Measurements from ENCODE around the gene ARFGEF3. TPM values are rescaled to one million over a fixed set of nuclear protein-coding genes. Genes with fewer than 3 reads are reported as not detected.

Gene ARFGEF3
- total RNA-seq, 1 donor from 2014 or later = 2.6 TPM

- DNase-seq (ENCODE audit: low spot score) = no peak
Measured at GRCh38 chr6:138161088-138161337, 726 bp upstream of the ARFGEF3 start.

GRCh38 chr6:138162111-138162954 lies 594 bp downstream of the ARFGEF3 start:
- DNase-seq (ENCODE audit: low spot score) = no peak

GRCh38 chr6:138162955-138163575 lies 1.3 kb downstream of the ARFGEF3 start:
- DNase-seq (ENCODE audit: low spot score) = no peak

- no peak for DNase-seq (ENCODE audit: low spot score)
Measured at GRCh38 chr6:138175596-138175995, 13.9 kb downstream of the ARFGEF3 start.

GRCh38 chr6:138176652-138177232 lies 15.0 kb downstream of the ARFGEF3 start:
- DNase-seq (ENCODE audit: low spot score) = no peak

- DNase-seq (ENCODE audit: low spot score) = no peak
Measured at GRCh38 chr6:138182939-138183789, 21.4 kb downstream of the ARFGEF3 start.

GRCh38 chr6:138183790-138184134 lies 22.0 kb downstream of the ARFGEF3 start:
- no peak for DNase-seq (ENCODE audit: low spot score)

- DNase-seq (ENCODE audit: low spot score) = no peak
Measured at GRCh38 chr6:138184230-138184629, 22.5 kb downstream of the ARFGEF3 start.

- no peak for DNase-seq (ENCODE audit: low spot score)
Measured at GRCh38 chr6:138187156-138187555, 25.4 kb downstream of the ARFGEF3 start.

GRCh38 chr6:138188278-138188941 lies 26.7 kb downstream of the ARFGEF3 start:
- DNase-seq (ENCODE audit: low spot score) = no peak

GRCh38 chr6:138194287-138194686 lies 32.5 kb downstream of the ARFGEF3 start:
- DNase-seq (ENCODE audit: low spot score) = no peak

- no peak for DNase-seq (ENCODE audit: low spot score)
Measured at GRCh38 chr6:138196122-138196738, 34.5 kb downstream of the ARFGEF3 start.

- DNase-seq (ENCODE audit: low spot score) = no peak
Measured at GRCh38 chr6:138197570-138197969, 35.8 kb downstream of the ARFGEF3 start.

GRCh38 chr6:138198430-138199091 lies 36.8 kb downstream of the ARFGEF3 start:
- DNase-seq (ENCODE audit: low spot score) = no peak

- no peak for DNase-seq (ENCODE audit: low spot score)
Measured at GRCh38 chr6:138201836-138202235, 40.1 kb downstream of the ARFGEF3 start.

GRCh38 chr6:138203315-138203714 lies 41.6 kb downstream of the ARFGEF3 start:
- no peak for DNase-seq (ENCODE audit: low spot score)

- DNase-seq (ENCODE audit: low spot score) = no peak
Measured at GRCh38 chr6:138204303-138204702, 42.6 kb downstream of the ARFGEF3 start.

- no peak for DNase-seq (ENCODE audit: low spot score)
Measured at GRCh38 chr6:138204792-138205384, 43.1 kb downstream of the ARFGEF3 start.

GRCh38 chr6:138205437-138206094 lies 43.8 kb downstream of the ARFGEF3 start:
- no peak for DNase-seq (ENCODE audit: low spot score)
